WTC11 (cell line): ENCODE measurements around the gene MIER2. TPM values are rescaled to one million over a fixed set of nuclear protein-coding genes. Genes with fewer than 3 reads are reported as not detected.
"Not testable (repeated sequence)": the region's sequence is repeated elsewhere in the genome, so short reads cannot be mapped to it uniquely, and the experiment has no call there.

Source experiments
- ATAC-seq: fragments of 200-7000 bp; cut with Tn5 transposase; 2 replicates; pipeline ENCODE4 v1.10.0; 2021; ENCODE audit warnings: mild to moderate bottlenecking, moderate library complexity
- CTCF ChIA-PET: fragments of 300-600 bp; sonication (Branson Sonifier 250); formaldehyde crosslinking; loops from one replicate; lab custom pipeline; 2021; ENCODE audit warnings: antibody characterized with exemption; lab: Charles Lee
- POLR2A ChIA-PET: fragments of 350-600 bp; sonication (Branson Sonifier 250); formaldehyde crosslinking; loops from one replicate; lab custom pipeline; 2021; ENCODE audit warnings: antibody characterized with exemption; lab: Charles Lee
- DNase-seq: peaks from one replicate; pipeline ENCODE4 v3.0.0; 2021; ENCODE audit warnings: low spot score
- H3K27ac Mint-ChIP-seq: 2 replicates; pipeline ENCODE4 v1.8.0; 2021; ENCODE audit warnings: mixed read lengths
- H3K27me3 Mint-ChIP-seq: 2 replicates; pipeline ENCODE4 v1.8.0; 2021; ENCODE audit warnings: low read depth, mild to moderate bottlenecking, moderate library complexity, mixed read lengths
- H3K36me3 Mint-ChIP-seq: 2 replicates; pipeline ENCODE4 v1.8.0; 2021; ENCODE audit warnings: mixed read lengths
- H3K4me1 Mint-ChIP-seq: 2 replicates; pipeline ENCODE4 v1.8.0; 2022; ENCODE audit warnings: mixed read lengths
- H3K4me3 Mint-ChIP-seq: 2 replicates; pipeline ENCODE4 v1.8.0; 2021; ENCODE audit warnings: mild to moderate bottlenecking, moderate library complexity, mixed read lengths
- H3K9me3 Mint-ChIP-seq: 2 replicates; pipeline ENCODE4 v1.8.0; 2021; ENCODE audit warnings: mixed read lengths
- ARID4B ChIP-seq: sonication (generic); formaldehyde crosslinking; IDR thresholded peaks from 2 replicates; pipeline ENCODE4 v1.8.0; 2023; ENCODE audit warnings: missing genetic modification reagents, mild to moderate bottlenecking, borderline replicate concordance
- ELF4 ChIP-seq: sonication (generic); formaldehyde crosslinking; IDR thresholded peaks from 2 replicates; pipeline ENCODE4 v1.8.1; 2022; ENCODE audit warnings: low read depth, mild to moderate bottlenecking, moderate library complexity, missing genetic modification reagents
- EMX1 ChIP-seq: fragments of 250-450 bp; sonication (Bioruptor Pico); IDR thresholded peaks from 2 replicates; pipeline ENCODE4 v1.8.0; 2021; ENCODE audit warnings: mild to moderate bottlenecking
- ERG ChIP-seq: fragments of 250-450 bp; sonication (Bioruptor Pico); IDR thresholded peaks from 2 replicates; pipeline ENCODE4 v1.8.0; 2021; ENCODE audit warnings: mild to moderate bottlenecking
- FOXP1 ChIP-seq: sonication (generic); formaldehyde crosslinking; IDR thresholded peaks from 2 replicates; pipeline ENCODE4 v1.8.0; 2022; ENCODE audit warnings: missing genetic modification reagents, mild to moderate bottlenecking, moderate library complexity, borderline replicate concordance
- GTF2I ChIP-seq: fragments of 250-450 bp; sonication (Bioruptor Pico); conservative IDR thresholded peaks from 2 replicates; pipeline ENCODE4 v1.4.0; 2021; ENCODE audit warnings: mild to moderate bottlenecking
- SP1 ChIP-seq: sonication (generic); formaldehyde crosslinking; conservative IDR thresholded peaks from 2 replicates; pipeline ENCODE4 v1.8.1; 2022; ENCODE audit warnings: missing genetic modification reagents
- ZNF121 ChIP-seq: sonication (generic); formaldehyde crosslinking; IDR thresholded peaks from 2 replicates; pipeline ENCODE4 v1.8.0; 2023; ENCODE audit warnings: missing genetic modification reagents
- ZNF219 ChIP-seq: sonication (generic); formaldehyde crosslinking; IDR thresholded peaks from 2 replicates; pipeline ENCODE4 v1.8.0; 2023; ENCODE audit warnings: missing genetic modification reagents, mild to moderate bottlenecking, borderline replicate concordance
- total RNA-seq: library from RNA; stranded (reverse); gene quantifications from 3 replicates; pipeline ENCODE4 v1.2.3, GENCODE V29; 2021
- TF ChIP-seq, protein P1 (sequence below): sonication (generic); formaldehyde crosslinking; IDR thresholded peaks from 2 replicates; pipeline ENCODE4 v1.8.1; 2022; ENCODE audit warnings: missing genetic modification reagents, borderline replicate concordance
- TF ChIP-seq, protein P2 (sequence below): sonication (generic); formaldehyde crosslinking; IDR thresholded peaks from 2 replicates; pipeline ENCODE4 v1.8.1; 2022; ENCODE audit warnings: low read depth, mild to moderate bottlenecking, moderate library complexity, missing genetic modification reagents, borderline replicate concordance

MIER2 gene
- total RNA-seq, 1 experiment from 2014 or later = 56.3 TPM

GRCh38 chr19:387777-388176 lies 43.2 kb upstream of the MIER2 start:
- Mint-ChIP-seq H3K4me3 (no peak overlapping the region), H3K4me1 (peaks cover 28% of the 10 kb centered on the region), H3K36me3 (no peaks in the 10 kb centered on the region), H3K9me3 (peaks cover 6% of the 10 kb centered on the region), H3K27ac (no peak overlapping the region), H3K27me3 (peaks cover 12% of the 10 kb centered on the region)
- ChIA-PET CTCF (interaction anchor here (0.8 to 1.0 kb wide), 2 partner anchors 105 to 123 kb away, joined by 3 to 4 read pairs; no protein-coding TSS in a partner anchor), POLR2A (no interaction called here)
- TF ChIP-seq, protein P1, sequence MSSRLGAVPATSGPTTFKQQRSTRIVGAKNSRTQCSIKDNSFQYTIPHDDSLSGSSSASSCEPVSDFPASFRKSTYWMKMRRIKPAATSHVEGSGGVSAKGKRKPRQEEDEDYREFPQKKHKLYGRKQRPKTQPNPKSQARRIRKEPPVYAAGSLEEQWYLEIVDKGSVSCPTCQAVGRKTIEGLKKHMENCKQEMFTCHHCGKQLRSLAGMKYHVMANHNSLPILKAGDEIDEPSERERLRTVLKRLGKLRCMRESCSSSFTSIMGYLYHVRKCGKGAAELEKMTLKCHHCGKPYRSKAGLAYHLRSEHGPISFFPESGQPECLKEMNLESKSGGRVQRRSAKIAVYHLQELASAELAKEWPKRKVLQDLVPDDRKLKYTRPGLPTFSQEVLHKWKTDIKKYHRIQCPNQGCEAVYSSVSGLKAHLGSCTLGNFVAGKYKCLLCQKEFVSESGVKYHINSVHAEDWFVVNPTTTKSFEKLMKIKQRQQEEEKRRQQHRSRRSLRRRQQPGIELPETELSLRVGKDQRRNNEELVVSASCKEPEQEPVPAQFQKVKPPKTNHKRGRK (CRISPR knock-in tag) = no peak
- TF ChIP-seq ZNF121 (CRISPR knock-in tag) (no peak), SP1 (CRISPR knock-in tag) (no peak), ERG (CRISPR knock-in tag) (no peak), GTF2I (no peak), ZNF219 (CRISPR knock-in tag) (no peak), FOXP1 (CRISPR knock-in tag) (no peak), ELF4 (CRISPR knock-in tag) (no peak), ARID4B (CRISPR knock-in tag) (no peak), EMX1 (CRISPR knock-in tag) (no peak)
- TF ChIP-seq, protein P2, sequence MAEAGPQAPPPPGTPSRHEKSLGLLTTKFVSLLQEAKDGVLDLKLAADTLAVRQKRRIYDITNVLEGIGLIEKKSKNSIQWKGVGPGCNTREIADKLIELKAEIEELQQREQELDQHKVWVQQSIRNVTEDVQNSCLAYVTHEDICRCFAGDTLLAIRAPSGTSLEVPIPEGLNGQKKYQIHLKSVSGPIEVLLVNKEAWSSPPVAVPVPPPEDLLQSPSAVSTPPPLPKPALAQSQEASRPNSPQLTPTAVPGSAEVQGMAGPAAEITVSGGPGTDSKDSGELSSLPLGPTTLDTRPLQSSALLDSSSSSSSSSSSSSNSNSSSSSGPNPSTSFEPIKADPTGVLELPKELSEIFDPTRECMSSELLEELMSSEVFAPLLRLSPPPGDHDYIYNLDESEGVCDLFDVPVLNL = no peak
- no peak for DNase-seq
- no peak for ATAC-seq

DNA sequence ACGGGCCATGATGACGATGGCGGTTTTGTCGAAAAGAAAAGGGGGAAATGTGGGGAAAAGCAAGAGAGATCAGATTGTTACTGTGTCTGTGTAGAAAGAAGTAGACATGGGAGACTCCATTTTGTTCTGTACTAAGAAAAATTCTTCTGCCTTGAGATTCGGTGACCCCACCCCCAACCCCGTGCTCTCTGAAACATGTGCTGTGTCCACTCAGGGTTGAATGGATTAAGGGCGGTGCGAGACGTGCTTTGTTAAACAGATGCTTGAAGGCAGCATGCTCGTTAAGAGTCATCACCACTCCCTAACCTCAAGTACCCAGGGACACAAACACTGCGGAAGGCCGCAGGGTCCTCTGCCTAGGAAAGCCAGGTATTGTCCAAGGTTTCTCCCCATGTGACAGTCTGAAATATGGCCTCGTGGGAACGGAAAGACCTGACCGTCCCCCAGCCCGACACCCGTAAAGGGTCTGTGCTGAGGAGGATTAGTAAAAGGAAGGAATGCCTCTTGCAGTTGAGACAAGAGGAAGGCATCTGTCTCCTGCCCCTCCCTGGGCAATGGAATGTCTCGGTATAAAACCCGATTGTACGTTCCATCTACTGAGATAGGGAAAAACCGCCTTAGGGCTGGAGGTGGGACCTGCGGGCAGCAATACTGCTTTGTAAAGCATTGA lies 42.2 kb upstream of the MIER2 start:
- Mint-ChIP-seq H3K4me3 (peak overlapping the region; percentile 18; the same call in 1 of the 2 replicates), H3K27me3 (peaks cover 12% of the 10 kb centered on the region), H3K4me1 (peaks cover 28% of the 10 kb centered on the region)
- POLR2A ChIA-PET, DNase-seq, H3K27ac Mint-ChIP-seq, H3K9me3 Mint-ChIP-seq, ATAC-seq, H3K36me3 Mint-ChIP-seq: not testable (repeated sequence)
- CTCF ChIA-PET = interaction anchor here (1.0 kb wide), 1 partner anchor 124 kb away, joined by 4 read pairs; no protein-coding TSS in a partner anchor

DNA sequence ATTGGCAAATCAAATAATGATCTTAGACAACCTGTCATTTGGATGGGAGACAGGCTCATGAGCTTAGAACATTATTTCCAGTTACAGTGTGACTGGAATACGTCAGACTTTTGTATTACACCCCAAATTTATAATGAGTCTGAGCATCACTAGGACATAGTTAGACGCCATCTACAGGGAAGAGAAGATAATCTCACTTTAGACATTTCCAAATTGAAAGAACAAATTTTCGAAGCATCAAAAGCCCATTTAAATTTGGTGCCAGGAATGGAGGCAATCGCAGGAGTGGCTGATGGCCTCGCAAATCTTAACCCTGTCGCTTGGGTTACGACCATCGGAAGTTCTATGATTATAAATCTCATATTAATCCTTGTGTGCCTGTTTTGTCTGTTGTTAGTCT lies 41.6 kb upstream of the MIER2 start:
- peaks cover 12% of the 10 kb centered on the region for H3K27me3 Mint-ChIP-seq
- peaks cover 28% of the 10 kb centered on the region for H3K4me1 Mint-ChIP-seq
- H3K36me3 Mint-ChIP-seq, CTCF ChIA-PET, H3K27ac Mint-ChIP-seq, POLR2A ChIA-PET, H3K9me3 Mint-ChIP-seq, DNase-seq, ATAC-seq: not testable (repeated sequence)
- H3K4me3 Mint-ChIP-seq = peak overlapping the region; percentile 18; the same call in 1 of the 2 replicates
